Small intestine (tissue), 7 donors: Measurements from ENCODE around the gene PUS7L. TPM values are rescaled to one million over a fixed set of nuclear protein-coding genes. Genes with fewer than 3 reads are reported as not detected.
"Not testable (repeated sequence)": the region's sequence is repeated elsewhere in the genome, so short reads cannot be mapped to it uniquely, and the experiment has no call there.

Source experiments
- DNase-seq, 2 donors: peaks; one replicate each; pipeline versions ENCODE4 v3.0.0 to v3.0.0-alpha.2; 2013
- FAIRE-seq: peaks from 2 replicates; lab custom pipeline; 2012; peaks lifted over from hg19 to GRCh38; lab: Jason Lieb, UNC
- H3K27ac ChIP-seq, 3 donors: one replicate each; pipeline ENCODE4 v1.5.1; 2013; ENCODE audit warnings: low read length in 2 of 3, mild to moderate bottlenecking in 2 of 3, control low read depth in 1 of 3, inconsistent platforms in 1 of 3, low read depth in 1 of 3, moderate library complexity in 1 of 3
- H3K27me3 ChIP-seq, 3 donors: one replicate each; pipeline ENCODE4 v1.6.1; 2013; ENCODE audit warnings: low read length in 3 of 3, inconsistent platforms in 1 of 3; ENCODE audit not compliant: control insufficient read depth in 3 of 3, insufficient read depth in 3 of 3
- H3K36me3 ChIP-seq, 3 donors: one replicate each; pipeline ENCODE4 v1.6.1; 2013; ENCODE audit warnings: low read length in 3 of 3, inconsistent platforms in 1 of 3, low read depth in 1 of 3, mild to moderate bottlenecking in 1 of 3, moderate library complexity in 1 of 3; ENCODE audit not compliant: control insufficient read depth in 3 of 3, insufficient read depth in 2 of 3
- H3K4me1 ChIP-seq, 3 donors: one replicate each; pipeline ENCODE4 v1.6.1; 2013; ENCODE audit warnings: low read length in 2 of 3, inconsistent platforms in 1 of 3, low read depth in 1 of 3, mild to moderate bottlenecking in 1 of 3, moderate library complexity in 1 of 3; ENCODE audit not compliant: control insufficient read depth in 3 of 3, insufficient read depth in 2 of 3
- H3K4me3 ChIP-seq, 3 donors: one replicate each; pipeline ENCODE4 v1.5.1; 2013; ENCODE audit warnings: low read length in 3 of 3, control low read depth in 1 of 3, inconsistent platforms in 1 of 3, low read depth in 1 of 3, mild to moderate bottlenecking in 1 of 3, moderate library complexity in 1 of 3
- H3K9me3 ChIP-seq, 2 donors: one replicate each; pipeline ENCODE4 v1.6.1; 2013; ENCODE audit warnings: low read depth in 1 of 2, low read length in 1 of 2; ENCODE audit not compliant: control insufficient read depth in 2 of 2, insufficient read depth in 1 of 2
- WGBS, 3 donors: extraction: QIAGEN DNeasy Blood & Tissue Kit; methylation state at CpG; one replicate each; pipeline ENCODE4 v1.1.7; 2013; 5-methylcytosine and 5-hydroxymethylcytosine counted together
- polyA plus RNA-seq, 4 donors: library from polyadenylated mRNA; stranded (reverse) in 3 of 4; unstranded in 1 of 4; fragments of 200-250 nt in 3 of 4; fragments of 120-200 nt in 1 of 4; gene quantifications; one replicate each; pipeline versions ENCODE4 v1.2.1 to v1.2.3, GENCODE V29; 2013
- donor health status: healthy with polysubstance abuse.
- donor health status: control.
- donor health status: control.
- donor health status: Bipolar disorder and iron deficiency.
- donor health status: healthy.

Gene PUS7L
- polyA plus RNA-seq, 4 donors: 1.6 to 8.9 (median 2.8) TPM

DNA sequence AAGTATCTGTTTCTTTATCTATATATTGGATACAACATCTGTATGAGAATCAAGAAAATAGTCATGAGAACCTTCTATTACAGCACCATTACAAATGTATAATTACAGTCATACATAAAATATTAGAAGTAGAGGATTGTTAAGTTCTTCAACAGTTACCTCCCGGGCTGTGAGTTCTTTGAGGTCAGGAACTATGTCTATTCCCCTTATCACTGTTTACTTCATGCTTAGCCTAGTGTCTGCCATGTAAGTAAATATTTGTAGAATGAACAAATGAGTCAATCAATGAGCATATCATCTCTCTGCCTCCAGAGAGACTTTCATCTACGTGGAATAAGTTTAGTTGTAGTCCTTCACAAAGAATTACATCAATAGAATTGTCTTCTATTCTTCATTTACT lies 47.2 kb downstream of the PUS7L start:
- FAIRE-seq: no peak
- WGBS, 3 donors: 11 to 26% (median 12%) methylated on average over 2 of the region's 2 CpGs

DNA sequence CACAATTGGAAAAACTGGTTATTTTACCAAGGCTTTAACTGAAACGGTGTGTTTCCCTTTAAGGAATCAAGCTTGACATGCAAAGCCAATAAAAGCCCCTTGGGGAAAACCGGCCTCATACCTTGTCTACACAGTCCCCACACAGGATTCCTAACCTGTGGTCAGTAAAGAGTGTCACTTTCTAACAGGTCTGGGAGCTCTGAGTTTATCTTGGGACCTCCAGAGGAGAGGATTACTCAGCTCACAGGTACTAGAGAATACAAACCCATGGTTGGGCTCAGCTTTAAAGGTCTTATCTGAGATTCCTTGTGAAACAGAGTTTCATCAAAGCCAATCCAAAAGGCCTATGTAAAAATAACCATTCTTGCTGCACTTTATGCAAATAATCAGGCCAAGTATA lies 54.8 kb downstream of the PUS7L start:
- DNase-seq, H3K4me1 ChIP-seq: not testable (repeated sequence)

More for the DNA sequence above, 47.2 kb downstream of the PUS7L start:
- Histone ChIP-seq H3K27me3 (no peaks in the 10 kb centered on the region), H3K4me1 (no peaks in the 10 kb centered on the region), H3K4me3 (no peak overlapping the region), H3K9me3 (no peaks in the 10 kb centered on the region), H3K27ac (no peak overlapping the region), H3K36me3 (no peaks in the 10 kb centered on the region)
- DNase-seq: no peak

DNA sequence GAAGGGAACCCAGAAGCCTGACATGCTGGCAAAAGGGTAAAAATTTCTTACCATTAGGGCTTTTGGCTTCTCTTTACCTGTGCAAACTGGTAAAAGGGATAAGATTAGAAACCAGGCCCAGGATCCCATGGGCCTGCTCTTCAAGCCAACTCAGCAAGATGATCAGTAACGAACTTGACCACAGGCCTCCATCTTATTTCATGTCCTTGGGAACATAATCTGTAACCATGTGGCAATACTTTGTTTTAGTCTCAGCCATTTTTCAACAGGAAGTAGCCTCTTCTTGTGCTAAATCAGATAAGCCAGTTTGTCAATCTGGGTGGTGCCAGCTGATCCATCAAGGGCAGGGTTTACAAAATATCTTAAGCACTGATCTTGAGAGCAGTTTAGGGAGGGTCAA lies 57.4 kb downstream of the PUS7L start:
- WGBS, 3 donors: 68 to 77% (median 76%) methylated on average over 1 of the region's 1 CpG
- not testable (repeated sequence) for H3K27me3 ChIP-seq, H3K27ac ChIP-seq, FAIRE-seq, DNase-seq, H3K36me3 ChIP-seq, H3K9me3 ChIP-seq, H3K4me3 ChIP-seq, H3K4me1 ChIP-seq

More for the DNA sequence above, 54.8 kb downstream of the PUS7L start:
- 20 to 39% (median 28%) methylated on average over 2 of the region's 2 CpGs for WGBS, 3 donors
- H3K27me3 ChIP-seq, FAIRE-seq, H3K4me3 ChIP-seq, H3K36me3 ChIP-seq, H3K27ac ChIP-seq, H3K9me3 ChIP-seq: not testable (repeated sequence)

DNA sequence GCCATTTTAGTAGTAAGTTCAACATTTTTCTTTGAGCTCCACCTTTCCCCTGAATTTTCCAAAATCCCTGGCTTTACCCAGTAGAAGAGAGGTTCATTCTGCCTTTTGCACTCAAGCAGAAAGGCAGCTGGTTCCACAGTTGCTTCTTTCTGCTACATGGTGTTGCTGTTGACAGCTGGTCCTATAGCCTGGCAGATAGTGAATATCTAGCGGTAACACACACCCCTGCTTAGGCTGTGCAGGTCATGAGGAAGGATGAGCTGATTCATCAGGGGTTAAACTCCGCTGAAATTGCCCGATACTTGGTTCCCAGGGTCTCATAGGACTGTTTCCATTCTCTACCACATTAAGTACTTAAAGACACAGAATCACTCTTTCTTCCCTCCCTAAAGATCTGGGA lies 62.4 kb downstream of the PUS7L start:
- FAIRE-seq (no peak), DNase-seq (no peak)
- WGBS, 3 donors: 24 to 46% (median 42%) methylated on average over 3 of the region's 3 CpGs
- H3K4me1 ChIP-seq: no peaks in the 10 kb centered on the region
- no peak overlapping the region for H3K4me3 ChIP-seq
- H3K27me3 ChIP-seq: no peaks in the 10 kb centered on the region
- no peak overlapping the region for H3K27ac ChIP-seq
- no peaks in the 10 kb centered on the region for H3K36me3 ChIP-seq
- H3K9me3 ChIP-seq: no peaks in the 10 kb centered on the region

DNA sequence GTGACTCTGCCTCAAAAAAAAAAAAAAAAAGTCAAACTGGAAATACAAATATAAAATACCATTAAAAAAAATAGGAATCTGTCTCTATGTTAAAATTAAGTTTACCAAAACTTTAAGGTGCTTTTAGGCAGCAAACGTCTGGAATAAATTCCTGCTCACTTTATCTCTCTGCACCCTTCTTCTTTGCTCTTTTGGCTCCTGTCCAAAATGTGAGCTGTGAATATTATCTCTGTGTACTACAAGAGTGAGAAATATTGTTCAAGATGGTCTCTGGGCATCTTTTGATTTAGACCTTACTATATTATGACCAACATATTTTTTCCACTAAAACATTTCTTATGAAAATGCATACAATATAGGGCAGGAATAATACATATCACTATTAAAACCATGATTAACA lies 63.7 kb downstream of the PUS7L start:
- Histone ChIP-seq H3K4me1 (no peaks in the 10 kb centered on the region), H3K27ac (no peak overlapping the region), H3K36me3 (no peaks in the 10 kb centered on the region), H3K9me3 (no peaks in the 10 kb centered on the region), H3K27me3 (no peaks in the 10 kb centered on the region), H3K4me3 (no peak overlapping the region)
- 18 to 51% (median 32%) methylated on average over 1 of the region's 1 CpG for WGBS, 3 donors
- no peak for FAIRE-seq
- DNase-seq: no peak

DNA sequence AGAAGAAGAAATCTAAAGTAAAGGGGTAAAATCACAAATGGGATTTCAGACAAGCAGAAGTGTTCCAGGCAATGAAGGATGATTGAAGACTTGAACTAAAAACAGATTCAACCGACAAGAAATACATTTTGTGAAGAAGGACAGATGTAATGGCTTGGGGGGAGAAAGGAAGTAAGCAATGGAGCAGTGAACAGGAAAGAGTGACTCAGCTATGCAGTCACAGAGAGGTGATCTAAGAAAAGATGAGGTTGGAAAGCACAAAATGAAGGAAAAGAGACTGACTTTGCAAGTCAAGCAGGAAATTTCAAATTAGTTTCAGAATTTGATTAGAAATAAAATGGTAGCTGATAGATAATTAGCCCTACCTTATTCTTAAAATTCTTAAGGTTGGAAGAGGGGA lies 66.5 kb downstream of the PUS7L start:
- FAIRE-seq: no peak
- no peaks in the 10 kb centered on the region for H3K36me3 ChIP-seq

DNA sequence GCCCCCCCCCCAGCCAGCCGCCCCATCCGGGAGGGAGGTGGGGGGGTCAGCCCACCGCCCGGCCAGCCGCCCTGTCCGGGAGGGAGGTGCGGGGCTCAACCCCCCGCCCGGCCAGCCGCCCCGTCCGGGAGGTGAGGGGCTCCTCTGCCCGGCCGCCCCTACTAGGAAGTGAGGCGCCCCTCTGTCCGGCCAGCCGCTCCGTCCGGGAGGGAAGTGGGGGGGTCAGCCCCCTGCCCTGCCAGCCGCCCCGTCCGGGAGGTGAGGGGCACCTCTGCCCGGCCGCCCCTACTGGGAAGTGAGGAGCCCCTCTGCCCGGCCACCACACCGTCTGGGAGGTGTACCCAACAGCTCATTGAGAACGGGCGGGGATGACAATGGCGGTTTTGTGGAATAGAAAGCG lies 73.1 kb downstream of the PUS7L start:
- H3K27me3 ChIP-seq, DNase-seq, H3K9me3 ChIP-seq, FAIRE-seq, H3K4me3 ChIP-seq, H3K27ac ChIP-seq, H3K4me1 ChIP-seq, H3K36me3 ChIP-seq: not testable (repeated sequence)
- WGBS, 3 donors: 96 to 99% (median 98%) methylated on average over 16 to 23 of the region's 30 CpGs

More for the DNA sequence above, 66.5 kb downstream of the PUS7L start:
- Histone ChIP-seq H3K27ac (no peak overlapping the region), H3K9me3 (no peaks in the 10 kb centered on the region), H3K27me3 (no peaks in the 10 kb centered on the region), H3K4me1 (no peaks in the 10 kb centered on the region), H3K4me3 (no peak overlapping the region)
- no peak for DNase-seq
- WGBS, 3 donors: 37 to 77% (median 46%) methylated on average over 1 of the region's 1 CpG

DNA sequence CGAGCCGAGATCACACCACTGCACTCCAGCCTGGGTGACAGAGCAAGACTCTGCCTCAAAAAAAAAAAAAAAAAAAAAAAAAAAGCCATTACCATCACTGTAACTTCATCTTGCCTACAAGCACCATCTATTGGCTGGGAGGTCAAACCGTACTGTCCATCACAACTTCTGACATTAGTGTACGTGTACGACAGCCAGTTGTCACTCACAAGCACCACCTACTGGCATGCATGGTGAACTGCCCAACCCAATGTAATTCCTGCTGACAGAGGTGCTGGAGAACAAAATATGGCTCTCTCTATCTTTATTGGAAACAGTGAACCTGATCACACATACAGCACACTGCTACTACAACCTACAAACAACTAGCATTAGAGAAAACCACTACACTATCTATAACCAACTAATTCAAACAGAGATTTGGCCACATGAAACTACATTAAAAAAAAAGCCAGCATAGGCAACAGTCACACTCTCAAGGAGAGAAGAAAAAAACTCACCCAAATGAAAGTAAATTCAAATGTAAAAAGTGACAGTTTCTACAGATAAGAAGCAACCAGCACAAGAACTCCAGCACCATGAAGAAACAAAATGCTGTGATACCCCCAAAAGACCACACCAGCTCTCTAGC lies 82.3 kb downstream of the PUS7L start:
- peak; percentile 4 to 27 for DNase-seq
- Histone ChIP-seq H3K27ac (no peak overlapping the region), H3K27me3 (no peaks in the 10 kb centered on the region), H3K9me3 (no peaks in the 10 kb centered on the region), H3K36me3 (no peaks in the 10 kb centered on the region), H3K4me3 (no peak overlapping the region), H3K4me1 (no peaks in the 10 kb centered on the region)
- 47 to 64% (median 56%) methylated on average over 5 of the region's 5 CpGs for WGBS, 3 donors
- FAIRE-seq: no peak
